Lung microvascular endothelial cell (primary cell): ENCODE data around the gene PTPRT. TPM values are rescaled to one million over a fixed set of nuclear protein-coding genes. Genes with fewer than 3 reads are reported as not detected.

Source experiments
- DNase-seq, 2 donors: peaks; one replicate each; pipeline versions ENCODE4 v3.0.0 to v3.0.0-alpha.2; 2010; ENCODE audit warnings: low read depth in 2 of 2
- total RNA-seq: library from RNA; depleted of rRNA; stranded (reverse); fragments of >200 nt; gene quantifications from 2 replicates; pipeline ENCODE4 v1.2.1, GENCODE V29; 2014

The PTPRT gene
- total RNA-seq, 1 donor from 2014 or later, result not detected

GRCh38 chr20:42565235-42565995, 624.3 kb downstream of the PTPRT start:
- DNase-seq, result no peak

DNA sequence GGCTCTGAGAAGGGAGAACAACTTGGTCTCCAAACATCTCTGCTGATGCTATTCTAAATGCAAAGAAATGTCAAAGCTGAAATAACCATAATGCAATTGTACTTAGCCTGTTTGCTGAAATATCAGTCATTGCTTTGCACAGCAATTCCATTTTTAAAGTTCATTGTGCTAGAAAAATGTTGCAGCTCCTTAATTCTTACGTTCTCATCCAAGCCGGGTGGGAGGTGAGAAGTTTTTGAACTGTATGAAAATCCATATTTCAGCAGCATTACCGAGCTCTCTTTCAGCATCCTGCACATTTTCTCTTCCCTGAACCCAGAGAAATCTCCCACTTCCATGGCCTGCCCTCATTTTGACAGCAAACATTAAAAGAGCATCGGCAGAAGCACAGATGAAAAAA, 630.0 kb downstream of the PTPRT start:
- no peak for DNase-seq

DNA sequence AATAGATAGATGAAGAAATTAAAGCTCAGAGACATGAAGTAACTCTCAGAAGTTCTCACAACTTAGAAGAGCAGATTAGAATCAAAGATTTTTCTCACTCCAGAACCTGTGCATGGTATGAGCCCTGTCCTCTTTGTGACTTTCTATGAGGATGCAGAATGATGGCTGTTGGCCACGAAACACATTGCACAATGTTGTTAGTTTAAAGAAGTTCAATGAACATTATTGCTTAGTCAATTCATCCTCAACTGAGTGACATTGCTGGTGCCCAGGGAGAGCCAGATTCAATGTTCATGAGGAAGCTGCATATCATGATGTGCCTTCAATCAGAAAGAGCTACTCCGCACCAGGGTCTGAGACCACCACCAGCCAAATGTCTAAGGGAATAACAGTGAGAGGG, 633.1 kb downstream of the PTPRT start:
- DNase-seq, result no peak

DNA sequence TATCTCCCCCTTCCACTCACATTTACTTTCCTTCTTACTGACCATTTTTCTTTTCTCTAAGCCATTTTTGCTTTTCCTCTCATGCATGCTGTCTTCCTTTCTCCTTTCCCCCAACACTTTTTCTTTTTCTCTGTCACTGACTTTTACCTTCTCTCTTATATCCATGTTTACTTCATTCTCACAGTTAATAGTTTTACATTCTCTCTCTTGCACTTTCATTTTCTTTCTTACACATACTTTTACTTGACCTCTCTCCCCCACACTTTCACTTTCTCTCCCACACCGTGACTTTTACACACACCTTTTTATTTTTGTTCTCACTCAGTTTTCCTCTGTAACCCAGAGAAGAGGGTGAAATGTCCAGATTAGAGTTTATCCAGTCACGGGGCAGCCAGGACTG, 636.3 kb downstream of the PTPRT start:
- no peak for DNase-seq

DNA sequence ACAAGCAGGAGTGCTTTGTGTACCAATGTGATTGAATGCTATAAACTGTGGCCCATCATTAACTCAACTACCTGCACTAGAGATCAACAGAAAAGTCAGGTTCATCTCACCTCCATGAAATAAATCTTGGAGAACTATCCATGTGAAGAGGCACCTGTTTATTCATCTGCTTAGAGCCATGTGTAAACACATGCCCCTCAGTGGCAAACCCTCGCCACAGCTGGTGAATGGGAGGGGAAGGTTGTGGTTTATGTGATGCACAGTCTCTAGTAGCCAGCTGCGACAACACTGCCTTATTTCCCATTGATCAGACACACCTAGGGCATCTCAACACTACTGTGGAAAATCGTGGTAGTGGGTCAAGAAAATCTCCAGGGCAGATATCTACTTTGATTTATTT, 640.2 kb downstream of the PTPRT start:
- no peak for DNase-seq

DNA sequence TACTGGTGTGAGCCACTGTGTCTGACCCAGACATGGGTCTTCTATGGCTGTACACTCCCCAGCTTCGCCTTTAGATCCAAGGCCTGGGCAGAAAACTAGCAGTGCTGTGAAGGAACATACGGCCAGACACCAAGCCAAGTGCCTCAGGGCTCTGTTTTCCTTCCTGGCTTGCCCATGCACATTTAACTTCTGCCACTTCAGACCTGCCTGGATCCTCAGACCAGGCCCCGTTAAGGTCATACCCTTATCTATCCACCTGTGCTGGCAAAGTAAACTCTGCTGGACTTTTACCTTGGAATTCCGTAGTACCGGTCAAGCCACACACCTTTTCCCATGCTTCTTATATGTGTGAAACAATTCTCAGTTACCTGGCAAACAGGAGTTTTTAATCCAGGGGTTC, 644.8 kb downstream of the PTPRT start:
- no peak for DNase-seq

DNA sequence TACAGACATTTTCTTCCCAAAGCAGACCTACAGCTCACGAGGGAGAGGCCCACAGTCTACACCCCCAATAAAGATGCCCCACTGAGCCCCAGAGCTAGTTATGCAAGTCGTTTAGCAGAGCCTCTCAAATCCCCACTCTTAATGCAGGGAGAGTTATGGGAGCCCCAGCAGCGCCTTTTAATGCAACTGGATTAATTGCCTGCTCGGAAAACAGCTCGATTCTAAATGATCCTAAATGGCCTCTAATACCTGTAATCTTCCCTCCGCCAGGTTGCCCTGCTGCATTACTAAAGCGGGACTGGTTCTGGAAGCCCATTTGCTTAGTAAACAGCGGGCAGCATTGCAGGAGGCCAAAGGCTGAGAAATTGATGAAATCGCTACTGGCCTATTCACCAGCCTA, 656.9 kb downstream of the PTPRT start:
- DNase-seq, result no peak

DNA sequence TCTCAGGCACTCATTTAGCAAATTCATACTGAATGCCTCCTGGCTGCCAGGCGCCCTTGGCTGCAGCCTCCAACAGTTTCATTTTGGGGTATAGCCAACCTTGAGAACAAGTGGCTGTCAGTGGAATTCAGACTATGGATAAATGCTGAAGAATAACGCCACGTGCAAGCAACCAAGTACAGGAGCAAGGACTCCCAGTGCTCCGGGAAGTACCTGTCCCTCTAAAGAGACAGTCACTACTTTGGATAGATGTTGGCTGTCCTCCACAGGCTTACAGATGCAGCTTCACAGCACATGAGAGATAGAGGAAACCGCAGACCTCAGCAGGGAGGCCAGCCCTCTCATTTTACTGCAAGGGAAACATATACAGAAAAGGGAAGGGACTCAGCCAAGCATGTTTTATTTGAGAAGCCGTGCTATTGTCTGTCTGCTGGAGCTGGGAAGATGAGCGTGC, 658.2 kb downstream of the PTPRT start:
- DNase-seq, result no peak

DNA sequence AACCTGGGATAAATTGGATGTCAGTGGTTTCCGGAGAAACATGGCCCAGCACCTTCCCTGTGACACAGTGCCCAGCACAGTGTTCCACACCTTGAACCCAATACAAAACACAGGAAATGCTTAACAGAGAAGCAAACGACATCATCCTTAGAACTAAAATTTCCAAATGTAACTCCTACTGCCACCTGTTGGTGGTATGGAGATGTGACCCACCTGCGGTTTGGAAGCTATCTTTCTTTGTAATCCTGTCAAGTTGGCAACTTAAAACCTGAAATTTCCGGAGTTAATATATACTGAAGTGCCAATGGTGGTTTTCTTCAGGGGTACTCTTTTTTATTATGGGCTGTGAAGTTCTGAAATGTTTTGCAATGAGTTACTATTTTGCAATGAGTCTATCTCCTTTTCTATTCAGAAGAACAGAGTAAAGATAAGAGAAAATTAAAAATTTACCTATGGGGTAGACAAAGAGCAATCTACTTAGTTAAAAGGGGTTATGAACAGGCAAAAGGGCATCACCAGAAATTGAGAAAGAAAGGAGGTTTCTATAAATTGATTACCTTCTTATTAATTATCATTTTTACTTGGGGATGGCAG, 658.8 kb downstream of the PTPRT start:
- DNase-seq, result no peak

DNA sequence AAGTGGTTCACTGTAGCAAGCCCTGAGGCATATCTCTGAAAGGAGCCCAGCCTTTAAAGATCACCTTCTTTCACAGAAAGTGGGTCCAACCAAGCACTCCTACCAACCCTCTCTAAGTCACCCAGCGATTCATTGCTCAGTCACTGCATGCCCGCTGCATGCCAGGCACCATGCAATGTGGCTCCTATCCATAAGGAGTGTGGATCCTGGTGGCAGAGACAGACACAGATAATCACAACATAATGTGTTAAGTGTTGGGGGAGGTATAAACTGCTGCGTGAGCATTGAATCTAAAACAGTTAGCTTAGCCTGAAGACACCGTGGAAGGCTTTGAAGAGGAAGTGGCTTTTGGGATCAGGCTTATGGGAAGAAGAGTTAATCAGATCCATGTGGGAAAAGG, 659.5 kb downstream of the PTPRT start:
- DNase-seq, result no peak

DNA sequence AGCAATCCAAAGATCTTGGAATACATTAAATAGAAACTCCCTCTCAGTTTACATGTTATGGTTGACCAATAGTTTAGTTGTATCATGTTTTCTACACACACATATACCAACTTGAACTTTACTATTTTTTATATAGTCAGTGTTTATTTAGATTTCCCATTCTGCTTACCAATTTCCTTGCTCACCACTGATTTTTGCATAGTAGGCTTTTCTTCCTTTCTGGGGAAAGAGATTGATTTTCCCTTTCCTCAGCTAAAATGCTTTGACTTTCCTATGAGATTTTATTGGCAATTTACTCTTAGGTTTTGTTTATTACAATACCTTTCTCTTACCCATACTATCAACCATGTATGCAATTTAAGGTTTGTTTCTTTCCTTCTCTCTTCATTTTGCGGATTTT, 665.6 kb downstream of the PTPRT start:
- DNase-seq, result no peak

DNA sequence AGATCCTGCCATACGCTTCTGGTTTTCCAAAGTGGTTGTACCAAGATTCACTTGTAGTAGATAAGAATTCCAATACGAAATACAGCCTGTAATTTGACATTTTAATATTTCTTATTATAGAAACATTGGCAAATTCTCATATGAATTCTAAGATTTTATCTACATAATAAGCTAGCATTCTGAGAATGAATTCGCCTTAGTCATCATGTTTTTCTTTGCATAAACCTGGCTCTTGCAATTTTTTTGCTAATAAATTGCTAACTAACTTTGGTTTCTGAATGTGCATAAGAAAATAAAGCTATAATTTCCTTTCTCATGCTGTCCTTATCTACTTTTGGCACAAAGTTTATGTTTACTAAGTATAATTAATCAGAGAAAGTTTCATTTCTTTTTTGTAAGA, 673.0 kb downstream of the PTPRT start:
- no peak for DNase-seq

DNA sequence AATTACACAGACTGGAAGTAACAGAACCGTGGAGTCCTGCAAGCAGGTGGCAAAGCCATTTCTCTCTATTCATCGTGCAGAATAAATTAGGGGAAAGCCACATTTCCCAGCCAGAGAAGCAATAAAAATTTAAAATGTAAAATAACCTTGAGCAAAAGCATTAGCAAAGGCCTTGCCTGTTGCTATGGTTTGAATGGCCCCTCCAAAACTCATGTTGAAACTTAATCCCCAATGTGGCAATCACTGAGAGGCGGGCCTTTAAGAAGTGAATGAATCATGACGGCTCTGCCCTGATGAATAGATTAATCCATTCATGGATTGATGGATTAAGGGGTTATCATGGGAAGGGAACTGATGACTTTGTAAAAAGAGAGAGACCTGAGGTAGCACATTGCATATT, 679.0 kb downstream of the PTPRT start:
- DNase-seq, result no peak

DNA sequence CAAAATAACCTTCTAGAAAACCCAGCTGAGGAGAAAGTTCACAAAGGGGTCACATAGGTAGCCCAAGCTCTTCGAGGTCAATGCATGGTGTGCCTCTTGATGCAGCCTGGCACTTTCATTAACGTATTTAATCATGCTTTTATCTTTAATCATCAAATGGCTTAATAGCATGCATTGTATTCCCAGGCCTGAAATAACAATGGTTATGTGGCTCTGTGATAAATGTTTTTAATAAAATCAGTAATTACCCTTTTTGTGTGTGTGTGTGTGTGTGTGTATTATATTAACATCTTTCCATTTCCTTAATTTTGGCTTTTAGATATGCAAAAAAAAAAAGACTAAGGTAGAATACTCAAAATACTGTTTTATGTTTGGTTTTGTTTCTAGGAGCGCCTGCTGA, 681.8 kb downstream of the PTPRT start:
- no peak for DNase-seq

GRCh38 chr20:42506397-42506796, 683.3 kb downstream of the PTPRT start:
- no peak for DNase-seq

DNA sequence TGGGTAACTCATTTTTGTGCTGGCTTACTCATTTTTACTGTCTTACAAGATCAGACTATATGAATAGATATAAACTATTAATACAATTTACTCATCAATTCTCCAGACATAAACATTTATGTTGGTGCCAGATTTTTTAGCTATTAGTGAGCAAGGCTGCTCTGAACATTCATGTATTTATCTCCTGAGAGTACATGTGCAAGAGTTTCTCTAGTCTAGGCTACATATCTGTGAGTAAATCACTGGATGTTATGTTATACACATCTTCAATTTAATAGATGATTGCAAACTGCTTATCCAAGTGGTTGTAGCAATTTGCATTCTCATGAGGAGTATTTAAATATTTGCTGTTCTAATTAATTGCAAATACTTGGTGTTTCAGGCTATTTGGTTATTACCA, 687.1 kb downstream of the PTPRT start:
- DNase-seq, result no peak

- no peak for DNase-seq
Observed at GRCh38 chr20:42496595-42496994, 693.1 kb downstream of the PTPRT start.

GRCh38 chr20:42494290-42494689, 695.4 kb downstream of the PTPRT start:
- DNase-seq, result no peak

DNA sequence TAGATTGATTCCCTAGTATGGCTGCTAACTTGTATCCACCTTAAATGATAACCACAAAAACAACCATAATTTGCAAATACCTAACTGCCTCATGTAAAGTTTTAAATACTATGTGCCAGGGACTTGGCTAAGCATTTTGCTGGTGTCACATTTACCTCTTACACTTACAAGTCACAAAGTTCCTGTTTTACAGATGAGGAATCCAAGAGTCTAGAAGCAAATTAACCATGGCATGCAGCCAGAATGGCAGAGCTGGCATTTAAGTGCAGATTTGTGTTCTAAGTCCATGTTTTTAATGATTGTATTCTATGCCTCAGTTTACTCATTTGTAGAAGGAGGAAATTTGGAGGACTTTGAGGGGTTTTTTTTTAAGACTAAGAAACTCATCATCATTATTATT, 696.7 kb downstream of the PTPRT start:
- no peak for DNase-seq

DNA sequence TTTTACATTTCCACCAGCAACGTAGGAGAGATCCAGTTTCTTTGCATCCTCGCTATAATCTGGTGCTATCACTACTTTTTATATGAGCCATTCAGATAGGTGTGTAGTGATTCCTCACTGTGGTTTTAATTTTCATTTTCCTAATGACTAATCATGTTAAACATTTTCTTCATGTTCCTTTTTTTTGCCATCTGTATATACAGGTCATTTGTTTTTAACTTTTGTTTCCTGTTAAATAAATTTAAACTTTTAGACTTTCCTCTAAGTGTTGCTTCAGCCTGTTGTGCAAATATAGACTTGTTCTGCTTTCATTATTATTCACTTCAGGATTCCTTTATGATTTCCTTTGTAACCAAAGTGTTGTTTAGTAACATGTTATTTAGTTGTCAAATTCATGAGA, 697.4 kb downstream of the PTPRT start:
- DNase-seq, result no peak

- DNase-seq, result no peak
Observed at GRCh38 chr20:42485556-42485955, 704.1 kb downstream of the PTPRT start.

- no peak for DNase-seq
Observed at GRCh38 chr20:42484790-42485375, 704.8 kb downstream of the PTPRT start.

GRCh38 chr20:42484335-42484734, 705.4 kb downstream of the PTPRT start:
- DNase-seq, result no peak
